Measurements from ENCODE around the gene NDUFC1.
"Not testable (repeated sequence)": the region's sequence is repeated elsewhere in the genome, so short reads cannot be mapped to it uniquely, and the experiment has no call there.

NDUFC1 gene

DNA sequence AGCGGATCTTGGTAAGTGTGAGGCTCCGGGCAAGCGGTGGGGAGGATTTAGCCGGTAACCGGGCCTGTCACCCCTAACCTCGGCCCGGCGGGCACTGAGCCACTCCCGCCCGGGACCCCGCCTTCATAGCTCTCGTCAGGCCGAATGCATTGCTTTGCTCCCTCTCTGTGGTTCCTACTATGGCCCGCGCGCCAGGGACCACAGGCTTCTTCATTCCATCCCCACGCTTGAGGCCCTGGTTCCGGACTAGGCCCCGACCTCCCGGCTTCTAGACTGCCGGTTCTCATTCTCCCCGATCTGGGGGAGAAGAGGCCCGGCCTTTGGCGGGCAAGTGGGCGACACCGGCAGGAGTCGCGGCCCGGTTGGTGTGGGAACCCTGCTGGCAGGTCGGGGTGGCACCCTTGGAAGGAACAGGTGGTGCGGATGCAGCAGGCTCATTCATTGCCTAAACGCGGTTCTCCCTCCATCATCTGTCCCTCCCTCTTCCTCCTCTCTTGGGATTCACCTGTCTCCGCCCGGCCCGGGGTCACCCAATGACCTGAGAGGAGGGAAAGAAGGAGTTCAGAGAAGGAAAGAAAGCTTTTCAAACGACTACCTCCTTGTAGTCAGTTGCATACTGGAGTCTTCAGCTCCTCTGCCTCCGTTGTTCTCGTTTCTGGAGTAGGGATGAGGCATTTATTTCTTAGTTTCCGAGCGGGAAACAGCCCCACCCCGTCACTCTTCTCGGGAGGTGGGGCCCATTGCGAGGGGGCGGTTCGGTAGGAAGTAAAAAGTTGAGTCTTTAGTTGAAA is at the start of gene NDUFC1:
Gene NDUFC1, minus strand, starts transcription at position 657 of the 791 bp plus-strand sequence. CDS start 6,679 bp downstream, outside the sequence.
- DNase-seq, result no peak

DNA sequence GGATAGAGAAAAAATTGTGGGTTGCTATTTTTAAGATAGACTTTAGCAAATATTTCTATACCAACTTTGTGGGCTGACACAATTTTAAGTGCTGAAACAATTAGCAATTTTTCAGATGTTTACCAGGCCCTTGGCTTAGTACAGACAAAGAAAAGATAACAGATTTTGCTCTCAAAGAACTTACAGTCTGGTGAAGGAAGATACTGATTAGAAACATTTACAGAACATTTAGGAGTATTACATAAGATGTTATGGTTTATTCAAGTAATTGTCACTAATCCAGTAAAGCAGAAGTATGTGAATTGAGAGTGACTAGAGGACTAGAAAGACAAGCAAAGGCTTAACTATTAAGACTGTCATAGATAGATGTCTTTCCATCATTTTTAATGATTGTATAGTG is 35.3 kb upstream of the NDUFC1 start:
- no peak for DNase-seq

DNA sequence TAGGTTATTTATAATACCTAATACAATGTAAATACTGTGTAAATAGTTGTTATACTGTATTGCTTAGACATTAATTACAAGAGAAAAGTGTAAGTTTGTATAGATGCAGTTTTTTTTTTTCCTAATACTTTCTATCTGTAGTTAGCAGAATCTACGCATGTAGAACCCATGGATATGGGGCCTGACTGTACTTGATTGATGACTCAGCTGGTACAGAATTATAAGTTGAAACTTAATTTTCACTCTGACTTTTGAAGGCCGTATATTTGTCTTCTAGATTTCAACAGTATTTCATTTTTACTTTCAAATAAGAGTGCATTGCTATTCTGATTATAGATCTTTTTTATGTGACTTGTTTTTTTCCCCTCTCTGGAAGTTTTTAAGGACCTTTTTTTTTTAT is 30.8 kb upstream of the NDUFC1 start:
- DNase-seq, result no peak

DNA sequence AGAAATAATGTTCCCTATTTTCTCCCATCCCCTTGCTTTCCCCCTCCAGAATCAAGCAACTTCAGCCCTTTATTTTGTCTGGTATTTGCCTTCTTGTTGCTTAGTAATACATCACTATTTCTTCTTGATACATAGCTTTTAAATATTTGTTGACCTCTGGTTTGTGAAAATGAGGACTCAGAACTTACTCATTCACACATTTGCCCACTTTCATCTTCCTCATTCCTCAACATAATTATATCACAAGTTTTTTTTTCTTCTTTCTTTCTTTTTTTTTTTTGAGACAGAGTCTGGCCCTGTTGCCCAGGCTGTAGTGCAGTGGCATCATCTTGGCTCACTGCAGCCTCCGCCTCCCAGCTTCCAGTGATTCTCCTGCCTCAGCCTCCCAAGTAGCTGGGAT is 28.9 kb upstream of the NDUFC1 start:
- peak; percentile 39 for DNase-seq

DNA sequence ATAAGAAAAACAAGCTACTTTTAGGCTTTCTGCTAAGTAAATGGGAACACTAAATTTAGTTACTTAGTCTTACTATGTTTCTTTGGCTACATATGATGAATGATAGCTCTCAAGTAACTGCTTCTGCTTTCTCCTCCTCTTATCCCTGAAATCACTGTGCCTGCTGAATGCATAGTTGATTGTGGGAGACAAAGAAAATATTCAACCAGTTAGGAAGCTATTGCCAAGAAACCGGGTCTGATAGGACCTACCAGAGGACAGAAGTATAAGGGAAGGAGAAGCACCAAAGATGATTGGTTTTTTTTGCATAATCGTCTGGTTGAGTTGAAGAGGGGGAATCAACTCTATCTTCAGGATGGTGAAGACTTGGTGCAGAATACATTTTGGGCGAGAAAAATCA is 28.0 kb upstream of the NDUFC1 start:
- no peak for DNase-seq

DNA sequence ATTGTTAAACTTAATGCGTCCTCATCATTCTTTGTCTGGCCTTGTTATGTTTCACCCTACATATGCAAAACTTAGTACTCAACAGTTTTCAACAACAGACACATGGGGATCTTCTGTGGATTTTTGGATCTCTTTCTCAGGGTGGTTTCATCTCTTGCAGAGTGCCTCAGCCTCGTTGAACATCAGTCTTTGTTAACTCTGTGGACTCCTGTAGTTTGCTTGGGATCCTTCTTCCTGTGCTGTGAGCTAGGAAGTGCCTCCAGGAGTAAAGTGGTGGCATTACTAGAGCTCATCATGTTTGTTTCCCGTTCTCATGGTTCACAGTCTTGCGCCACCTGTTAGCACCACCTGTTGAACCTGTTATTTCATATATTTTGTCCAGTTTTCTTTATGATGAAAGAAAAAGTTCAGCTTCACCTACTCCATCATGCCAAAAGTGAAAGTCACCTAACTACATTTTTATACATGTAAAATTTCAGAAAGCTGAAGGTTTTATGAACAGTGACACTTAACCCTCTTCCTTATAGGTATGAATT is 27.5 kb upstream of the NDUFC1 start:
- DNase-seq, result no peak

DNA sequence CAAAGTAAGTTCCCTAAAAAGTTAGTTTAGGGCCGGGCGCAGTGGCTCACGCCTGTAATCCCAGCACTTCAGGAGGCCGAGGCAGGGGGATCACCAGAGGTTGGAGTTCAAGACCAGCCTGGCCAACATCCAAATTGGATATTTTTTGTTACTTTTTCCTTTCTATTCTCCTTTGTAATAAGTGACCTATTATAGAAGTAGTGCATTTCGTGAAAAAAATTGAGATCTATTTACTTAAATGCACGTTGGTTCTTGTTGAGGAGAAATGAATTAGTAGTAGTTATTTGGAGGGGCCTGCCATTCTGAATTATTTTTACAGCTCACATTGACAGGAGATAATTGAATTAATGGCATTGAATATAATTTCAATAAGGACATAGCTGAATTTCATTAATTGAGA is 22.3 kb upstream of the NDUFC1 start:
- no peak for DNase-seq

DNA sequence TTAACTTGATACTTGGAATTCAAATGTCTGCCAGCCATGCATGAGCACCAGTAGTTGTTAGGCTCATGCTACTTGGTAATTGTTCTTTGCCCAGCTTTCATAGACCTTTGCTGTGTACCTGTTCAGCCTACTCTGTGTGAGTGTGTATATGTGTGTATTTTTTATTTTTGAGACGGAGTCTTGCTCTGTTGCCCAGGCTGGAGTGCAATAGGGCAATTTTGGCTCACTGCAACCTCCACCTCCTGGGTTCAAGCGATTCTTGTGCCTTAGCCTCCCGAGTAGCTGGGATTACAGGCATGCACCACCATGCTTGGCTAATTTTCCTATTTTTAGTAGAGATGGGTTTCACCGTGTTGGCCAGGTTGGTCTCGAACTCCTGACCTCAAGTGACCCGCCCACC is 20.3 kb upstream of the NDUFC1 start:
- DNase-seq, result not testable (repeated sequence)

DNA sequence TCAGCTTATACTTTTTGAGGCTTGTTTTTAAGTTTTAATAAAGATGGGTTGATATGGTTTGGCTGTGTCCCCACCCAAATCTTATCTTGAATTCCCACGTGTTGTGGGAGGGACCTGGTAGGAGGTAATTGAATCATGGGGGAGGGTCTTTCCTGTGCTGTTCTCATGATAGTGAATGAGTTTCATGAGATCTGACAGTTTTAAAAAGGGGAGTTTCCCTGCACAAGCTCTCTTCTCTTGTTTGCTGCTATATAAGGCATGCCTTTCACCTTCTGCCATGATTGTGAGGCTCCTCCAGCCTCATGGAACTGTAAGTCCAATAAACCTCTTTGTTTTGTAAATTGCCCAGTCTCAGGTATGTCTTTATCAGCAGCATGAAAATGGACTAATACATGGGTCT is 19.8 kb upstream of the NDUFC1 start:
- DNase-seq, result not testable (repeated sequence)

DNA sequence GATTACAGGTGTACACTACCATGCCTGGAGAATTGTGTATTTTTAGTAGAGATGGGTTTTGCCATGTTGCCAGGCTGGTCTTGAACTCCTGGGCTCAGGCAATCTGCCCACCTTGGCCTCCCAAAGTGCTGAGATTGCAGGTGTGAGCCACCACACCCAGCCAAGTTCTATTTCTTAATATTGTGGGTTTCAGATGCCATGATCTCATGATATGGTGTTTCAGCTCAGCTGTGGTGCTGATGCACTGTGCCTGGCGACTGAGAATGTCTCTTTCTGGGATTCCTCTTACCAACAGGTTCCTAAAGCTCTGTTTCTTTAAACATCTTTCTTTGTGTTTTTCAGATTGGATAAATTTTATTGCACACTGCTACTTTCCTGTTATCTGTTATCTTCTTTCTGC is 17.3 kb upstream of the NDUFC1 start:
- no peak for DNase-seq

DNA sequence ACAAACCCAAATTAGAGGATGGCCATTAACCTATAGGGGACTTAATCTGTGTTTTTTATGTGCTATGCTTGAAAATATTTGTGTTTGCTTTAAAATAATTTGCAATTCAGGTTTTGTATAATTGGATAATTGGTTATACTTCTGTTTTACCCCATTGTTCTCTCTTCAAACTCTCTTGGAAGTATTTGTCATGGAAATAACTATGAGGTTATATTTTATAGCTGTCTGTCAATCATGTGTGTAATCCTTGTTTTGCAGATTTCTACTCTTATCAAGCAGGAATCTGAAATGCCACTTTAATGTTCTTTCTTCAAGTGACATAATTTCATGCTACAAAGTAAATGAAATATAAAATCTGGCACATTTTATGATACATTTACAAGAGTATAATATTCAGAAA is 15.4 kb upstream of the NDUFC1 start:
- no peak for DNase-seq

DNA sequence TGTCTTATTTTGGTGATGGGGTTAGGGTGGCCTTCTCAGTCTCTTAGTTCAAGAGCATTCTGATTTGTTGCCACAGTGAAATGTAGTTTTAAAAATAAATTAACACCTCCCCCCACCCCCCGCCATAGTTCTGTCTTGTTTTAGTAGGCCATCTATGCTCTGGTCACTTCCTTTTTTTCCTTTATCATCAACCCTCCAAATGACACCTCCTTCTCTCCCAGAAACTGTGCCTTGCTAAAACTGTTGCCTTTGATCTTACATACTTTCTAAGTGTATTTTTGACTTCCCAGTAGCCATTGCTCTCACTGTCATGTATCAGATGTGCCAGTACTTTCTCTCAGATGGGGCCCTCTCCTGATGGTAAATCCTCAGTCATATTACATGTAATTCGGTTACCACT is 14.5 kb upstream of the NDUFC1 start:
- no peak for DNase-seq

DNA sequence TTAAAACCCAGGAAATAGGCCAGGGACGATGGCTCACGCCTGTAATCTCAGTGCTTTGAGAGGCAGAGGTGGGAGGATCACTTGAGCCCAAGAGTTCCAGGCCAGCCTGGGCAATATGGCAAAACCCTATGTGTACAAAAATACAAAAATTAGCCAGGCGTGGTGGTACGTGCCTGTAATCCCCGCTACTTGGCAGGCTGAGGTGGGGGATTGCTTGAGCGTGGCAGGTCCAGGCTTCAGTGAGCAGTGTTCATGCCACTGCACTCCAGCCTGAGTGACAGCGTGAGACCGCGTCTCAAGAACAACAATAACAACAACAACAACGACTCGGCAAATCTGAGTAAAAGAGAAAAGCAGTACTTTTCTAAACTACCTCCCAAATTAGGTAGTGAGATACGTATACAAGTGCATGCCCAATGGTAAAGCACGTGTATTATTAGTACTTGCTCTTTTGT is 13.0 kb upstream of the NDUFC1 start:
- DNase-seq, result peak; percentile 18

DNA sequence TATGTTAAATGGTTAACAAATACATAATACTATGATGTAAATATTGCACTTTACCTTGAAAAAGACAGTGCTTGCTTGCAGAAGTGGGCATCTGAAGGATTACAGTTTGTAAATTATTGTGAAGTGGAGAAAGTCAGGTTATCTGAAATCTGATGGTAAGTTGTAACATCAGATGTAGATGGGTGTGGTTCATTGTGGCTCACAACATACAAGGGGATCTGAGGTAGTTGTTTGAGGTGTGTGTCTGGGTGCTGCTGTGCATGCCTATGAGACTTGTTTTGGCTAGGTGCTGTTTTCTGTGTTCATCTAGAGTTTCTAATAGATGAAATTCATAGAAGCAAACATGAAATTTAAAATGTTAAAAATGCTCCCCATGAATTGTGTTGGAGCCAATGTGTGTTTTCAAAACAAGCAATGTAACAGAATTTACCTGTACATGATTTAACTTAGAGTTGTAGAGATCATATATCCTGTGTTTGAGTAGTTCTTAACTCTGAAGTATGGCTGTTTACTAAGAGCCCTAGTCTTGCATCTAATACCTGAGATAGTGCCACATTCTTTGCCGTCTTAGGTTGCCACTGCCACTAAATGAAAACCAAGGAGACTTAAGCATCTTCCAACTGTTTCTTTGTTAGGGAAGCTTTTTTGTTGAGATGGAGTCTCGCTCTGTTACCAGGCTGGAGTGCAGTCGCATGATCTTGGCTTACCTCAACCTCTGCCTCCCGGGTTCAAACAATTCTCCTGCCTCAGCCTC is 11.9 kb upstream of the NDUFC1 start:
- no peak for DNase-seq

DNA sequence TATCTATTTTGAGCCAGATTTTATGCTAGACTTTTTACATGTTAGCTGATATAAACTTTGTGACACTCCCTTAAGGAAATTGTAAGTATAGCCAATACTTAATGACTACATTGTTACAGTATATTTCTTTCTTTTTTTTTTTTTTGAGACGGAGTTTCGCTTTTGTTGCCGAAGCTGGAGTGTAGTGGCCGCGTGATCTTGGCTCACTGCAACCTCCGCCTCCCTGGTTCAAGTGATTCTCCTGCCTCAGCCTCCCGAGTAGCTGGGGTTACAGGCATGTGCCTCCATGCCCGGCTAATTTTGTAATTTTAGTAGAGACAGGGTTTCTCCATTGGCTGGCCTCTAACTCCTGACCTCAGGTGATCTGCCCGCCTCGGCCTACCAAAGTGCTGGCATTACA is 11.1 kb upstream of the NDUFC1 start:
- DNase-seq, result not testable (repeated sequence)

DNA sequence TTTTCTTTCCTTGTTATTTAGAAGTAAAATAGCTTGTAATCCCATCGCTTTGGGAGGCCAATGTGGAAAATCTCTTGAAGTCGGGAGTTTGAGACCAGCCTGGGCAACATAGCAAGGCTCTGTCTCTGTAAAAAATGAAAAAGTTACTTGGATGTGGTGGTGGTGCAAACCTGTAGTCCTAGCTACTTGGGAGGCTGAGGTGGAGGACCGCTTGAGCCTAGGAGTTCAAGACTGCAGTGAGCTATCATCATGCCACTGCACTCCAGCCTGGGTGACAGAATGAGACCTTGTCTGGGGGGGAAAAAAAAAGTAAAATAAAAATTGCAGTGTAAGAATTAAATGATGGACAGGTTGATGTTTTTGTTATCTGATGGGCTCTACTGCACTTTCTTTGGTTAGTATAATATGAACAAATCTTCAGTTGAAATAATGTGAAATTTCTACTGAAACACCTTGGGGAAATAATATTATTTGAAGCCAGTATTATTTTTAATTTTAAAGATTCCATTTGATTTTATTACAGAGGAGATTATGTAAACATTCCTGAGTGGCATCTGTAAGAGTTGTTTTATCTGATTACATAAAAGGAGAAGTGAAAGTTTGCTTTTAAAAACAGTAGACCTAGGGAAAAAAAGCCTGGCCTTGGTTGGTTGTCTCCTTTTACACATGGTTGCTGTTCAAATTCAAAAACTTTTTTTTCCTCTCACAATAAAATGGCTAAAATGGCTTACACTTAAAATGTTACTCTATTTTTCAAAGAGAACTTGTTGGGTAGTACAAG is 10.5 kb upstream of the NDUFC1 start:
- no peak for DNase-seq

DNA sequence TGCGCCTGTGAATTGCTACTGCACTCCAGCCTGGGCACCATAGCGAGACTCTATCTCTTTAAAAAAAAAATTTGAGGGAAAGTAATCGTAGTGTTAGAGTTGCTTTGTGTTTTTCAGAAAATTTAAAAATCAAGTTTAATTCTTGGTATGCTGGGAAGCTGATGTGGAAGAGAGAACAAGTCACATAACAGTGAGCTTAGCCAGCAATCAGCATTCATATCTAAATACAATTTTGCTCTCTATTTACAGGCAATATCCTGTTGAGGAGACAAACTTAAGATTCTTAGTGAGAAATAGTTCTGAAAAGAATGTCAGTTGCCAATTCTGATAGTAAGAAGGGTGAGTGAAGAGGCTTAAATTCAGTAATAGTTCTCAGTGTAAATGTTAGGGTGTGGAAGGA is 9.6 kb upstream of the NDUFC1 start:
- no peak for DNase-seq

DNA sequence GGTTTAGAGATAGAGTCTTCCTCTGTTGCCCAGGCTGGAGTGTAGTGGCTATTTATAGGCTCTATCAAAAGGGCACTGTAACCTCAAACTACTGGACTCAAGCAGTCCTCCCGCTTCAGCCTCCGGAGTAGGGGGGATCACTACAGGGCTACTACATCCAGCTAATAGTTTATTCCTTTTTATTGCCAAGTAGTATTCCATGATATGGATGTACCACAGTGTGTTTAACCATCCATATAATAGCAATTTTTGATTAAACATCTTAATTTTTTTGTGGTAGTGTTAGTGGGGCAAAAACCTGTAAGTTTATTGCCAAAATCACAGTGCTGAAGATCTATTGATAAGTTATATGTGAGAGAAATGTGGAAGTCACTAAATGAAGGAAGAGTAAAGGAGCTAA is 2.6 kb upstream of the NDUFC1 start:
- no peak for DNase-seq

DNA sequence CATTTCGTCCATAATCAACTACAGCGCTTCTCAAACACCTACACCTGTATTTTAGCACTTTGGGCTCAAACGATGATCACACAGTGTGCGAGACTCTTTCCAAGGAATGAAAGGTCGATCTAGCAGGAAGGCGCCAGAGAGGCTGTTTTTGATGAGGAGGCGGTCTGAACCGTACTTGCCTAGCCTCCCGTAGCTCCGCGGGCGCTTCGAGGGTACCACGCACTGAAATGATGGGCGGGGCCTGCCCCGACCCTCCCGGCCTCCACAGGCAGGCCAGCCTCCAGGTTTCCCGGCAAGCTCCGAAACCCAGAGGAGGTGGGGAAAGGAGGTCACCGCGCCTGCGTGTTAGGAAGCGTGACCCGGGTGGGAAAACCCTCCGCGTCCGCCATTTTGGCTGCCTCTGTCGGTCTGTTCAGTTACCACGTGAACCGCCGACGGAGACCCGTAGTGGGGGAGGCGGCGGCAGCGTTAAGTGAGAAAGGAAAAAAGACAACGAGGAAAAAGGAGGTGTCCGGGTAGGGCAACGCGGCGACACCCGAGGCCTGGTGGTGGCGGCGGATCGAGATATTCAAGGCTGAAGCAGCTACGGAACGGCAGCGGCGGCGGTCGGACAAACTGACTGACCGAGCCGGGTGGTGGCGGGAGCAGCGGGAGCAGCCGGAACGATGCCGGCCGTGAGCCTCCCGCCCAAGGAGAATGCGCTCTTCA is 1.0 kb downstream of the NDUFC1 start, which contains the start of gene NAA15:
Gene NAA15, plus strand, starts transcription at position 393 of the 708 bp plus-strand sequence. Its CDS starts 273 bp downstream, at position 666.
- DNase-seq, result peak; percentile 96

DNA sequence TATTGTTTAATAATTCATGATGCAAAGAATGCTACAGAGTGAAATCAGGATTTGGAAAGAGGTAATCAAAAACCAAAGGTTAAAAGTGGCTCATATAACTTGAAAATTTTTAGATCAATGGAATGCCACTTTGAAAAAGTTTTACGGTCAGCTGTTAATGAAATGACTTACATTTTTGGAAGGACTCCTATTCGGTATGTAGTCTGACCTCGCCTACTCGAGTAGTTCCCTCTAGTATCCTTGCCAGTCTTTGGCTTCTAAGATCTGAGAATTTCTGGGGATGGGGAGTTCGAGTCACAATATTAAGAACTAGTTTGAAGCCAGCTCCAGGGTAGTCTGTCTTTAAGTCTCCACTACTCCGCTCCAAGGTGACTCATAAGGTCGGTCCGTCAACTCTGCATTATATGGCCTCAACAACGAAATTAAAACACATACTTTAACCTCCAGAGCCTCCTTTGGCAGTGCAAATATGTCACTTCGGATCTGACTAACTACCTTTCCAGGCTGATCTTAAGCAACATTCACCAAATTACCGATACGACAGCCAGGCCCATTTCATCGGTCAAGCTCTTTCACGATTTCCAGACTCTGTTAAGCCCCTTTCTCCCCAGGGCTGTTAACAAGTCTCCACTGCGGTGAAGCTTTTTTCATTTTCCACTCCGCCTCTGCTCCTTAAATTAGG is 1.7 kb downstream of the NDUFC1 start:
- peak; percentile 78 for DNase-seq

DNA sequence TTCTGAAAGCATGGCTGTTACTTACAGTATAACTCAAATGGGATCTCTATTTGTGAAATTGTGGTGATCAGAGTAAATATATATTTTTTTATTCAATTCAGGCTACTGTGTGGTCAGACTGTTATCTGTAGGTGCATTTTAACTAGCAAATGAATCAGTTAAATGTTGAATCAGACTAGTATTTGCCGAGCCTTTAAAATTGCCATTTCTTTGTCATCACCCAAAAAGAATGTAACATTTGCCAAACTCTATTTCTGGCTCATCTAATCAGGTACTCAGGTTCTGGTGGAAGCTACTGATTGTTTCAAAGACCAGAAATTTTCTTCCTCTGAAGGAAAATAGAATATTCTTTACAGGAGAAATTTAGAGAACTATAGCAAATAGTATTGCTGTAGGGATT is 2.7 kb downstream of the NDUFC1 start:
- DNase-seq, result no peak

DNA sequence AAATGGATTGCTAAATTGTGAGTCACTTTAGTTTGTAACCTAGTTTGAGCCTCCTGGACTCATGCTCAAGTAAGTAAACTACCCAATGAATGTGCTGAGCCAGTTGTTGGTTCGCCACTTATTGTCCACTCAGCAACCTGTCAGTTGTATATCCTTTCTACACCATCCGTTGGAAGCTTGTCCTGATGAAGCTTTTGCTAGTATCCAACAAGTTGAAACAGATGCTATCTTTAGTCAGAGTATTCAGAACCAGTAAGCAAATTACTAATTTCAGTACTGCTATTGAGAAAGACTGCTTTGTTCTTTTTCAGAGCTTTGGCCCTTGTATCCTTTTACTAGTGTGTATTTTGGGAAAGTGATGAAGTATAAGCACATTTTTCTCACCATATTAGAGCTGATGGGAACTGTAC is 5.3 kb downstream of the NDUFC1 start:
- DNase-seq, result no peak
